ENCODE data around the gene AADACL4.

AADACL4 gene

GRCh38 chr1:12620488-12620865 is 23.4 kb upstream of the AADACL4 start:
- DNase-seq (ENCODE audit: low read depth): no peak
- H3K4me3 ChIP-seq (ENCODE audit: control insufficient read depth, low read depth, low read length): no peak overlapping the region
- no peak for TF ChIP-seq CTCF (conservative IDR thresholded peaks at IDR 0.05; ENCODE audit: control insufficient read depth, insufficient read depth, low read depth, low read length)

- no peak for TF ChIP-seq CTCF (conservative IDR thresholded peaks at IDR 0.05; ENCODE audit: control insufficient read depth, insufficient read depth, low read depth, low read length)
- DNase-seq (ENCODE audit: low read depth): no peak
- no peak overlapping the region for H3K4me3 ChIP-seq (ENCODE audit: control insufficient read depth, low read depth, low read length)
Observed at GRCh38 chr1:12620931-12621330, 23.0 kb upstream of the AADACL4 start.

GRCh38 chr1:12621346-12622335 is 22.2 kb upstream of the AADACL4 start:
- no peak overlapping the region for H3K4me3 ChIP-seq (ENCODE audit: control insufficient read depth, low read depth, low read length)
- DNase-seq (ENCODE audit: low read depth): no peak
- no peak for TF ChIP-seq CTCF (conservative IDR thresholded peaks at IDR 0.05; ENCODE audit: control insufficient read depth, insufficient read depth, low read depth, low read length)

- TF ChIP-seq CTCF (conservative IDR thresholded peaks at IDR 0.05; ENCODE audit: control insufficient read depth, insufficient read depth, low read depth, low read length): no peak
- H3K4me3 ChIP-seq (ENCODE audit: control insufficient read depth, low read depth, low read length): no peak overlapping the region
- no peak for DNase-seq (ENCODE audit: low read depth)
Observed at GRCh38 chr1:12622506-12622905, 21.4 kb upstream of the AADACL4 start.

- no peak for TF ChIP-seq CTCF (conservative IDR thresholded peaks at IDR 0.05; ENCODE audit: control insufficient read depth, insufficient read depth, low read depth, low read length)
- H3K4me3 ChIP-seq (ENCODE audit: control insufficient read depth, low read depth, low read length): no peak overlapping the region
- DNase-seq (ENCODE audit: low read depth): no peak
Observed at GRCh38 chr1:12625276-12625675, 18.6 kb upstream of the AADACL4 start.

GRCh38 chr1:12626888-12627287 is 17.0 kb upstream of the AADACL4 start:
- no peak overlapping the region for H3K4me3 ChIP-seq (ENCODE audit: control insufficient read depth, low read depth, low read length)
- TF ChIP-seq CTCF (conservative IDR thresholded peaks at IDR 0.05; ENCODE audit: control insufficient read depth, insufficient read depth, low read depth, low read length): no peak
- DNase-seq (ENCODE audit: low read depth): no peak
